GM12874 (cell line): ENCODE results near the gene ATXN10.

Source experiments
- CTCF ChIP-seq: IDR thresholded peaks from 2 replicates; pipeline ENCODE4 v1.5.1; 2011; ENCODE audit warnings: low read depth, mild to moderate bottlenecking, control low read depth, low read length, moderate library complexity; ENCODE audit not compliant: insufficient read depth

Gene ATXN10

GRCh38 chr22:45639747-45640102, 31.9 kb upstream of the ATXN10 start:
- TF ChIP-seq CTCF, result no peak

- no peak for TF ChIP-seq CTCF
These were observed 31.2 kb upstream of the ATXN10 start for GRCh38 chr22:45640291-45640940.

GRCh38 chr22:45640941-45641621, 30.6 kb upstream of the ATXN10 start:
- no peak for TF ChIP-seq CTCF

- no peak for TF ChIP-seq CTCF
These were observed 28.6 kb upstream of the ATXN10 start for GRCh38 chr22:45642986-45643385.

GRCh38 chr22:45644714-45645113, 26.9 kb upstream of the ATXN10 start:
- no peak for TF ChIP-seq CTCF

GRCh38 chr22:45645150-45645525, 26.5 kb upstream of the ATXN10 start:
- TF ChIP-seq CTCF, result no peak

- peak; percentile 94 for TF ChIP-seq CTCF
These were observed 25.9 kb upstream of the ATXN10 start for GRCh38 chr22:45645526-45646414.
